ENCODE results near the gene TJP3. TPM values are rescaled to one million over a fixed set of nuclear protein-coding genes. Genes with fewer than 3 reads are reported as not detected.
A peak's percentile ranks its signal among the peaks of the same experiment; 100 is the strongest.

Gene TJP3
- total RNA-seq, 1 donor, result not detected

GRCh38 chr19:3697671-3698385, 10.4 kb upstream of the TJP3 start:
- no peak overlapping the region for H3K4me3 ChIP-seq (ENCODE audit: low read depth, low read length)
- no peak for TF ChIP-seq CTCF (IDR thresholded peaks at IDR 0.05; ENCODE audit: insufficient read depth, low read length)
- DNase-seq (ENCODE audit: low read depth), result no peak

GRCh38 chr19:3698386-3698950, 9.7 kb upstream of the TJP3 start:
- DNase-seq (ENCODE audit: low read depth), result peak; percentile 31
- peak overlapping the region; percentile 85 for H3K4me3 ChIP-seq (ENCODE audit: low read depth, low read length)

GRCh38 chr19:3698974-3699740, 9.0 kb upstream of the TJP3 start:
- peak overlapping the region; percentile 85 for H3K4me3 ChIP-seq (ENCODE audit: low read depth, low read length)
- TF ChIP-seq CTCF (IDR thresholded peaks at IDR 0.05; ENCODE audit: insufficient read depth, low read length), result no peak
- DNase-seq (ENCODE audit: low read depth), result peak; percentile 47

More at GRCh38 chr19:3698386-3698950, 9.7 kb upstream of the TJP3 start:
- TF ChIP-seq CTCF (IDR thresholded peaks at IDR 0.05; ENCODE audit: insufficient read depth, low read length), result no peak

- TF ChIP-seq CTCF (IDR thresholded peaks at IDR 0.05; ENCODE audit: insufficient read depth, low read length), result no peak
- no peak for DNase-seq (ENCODE audit: low read depth)
- H3K4me3 ChIP-seq (ENCODE audit: low read depth, low read length), result peak overlapping the region; percentile 85
Observed at GRCh38 chr19:3699741-3700241, 8.4 kb upstream of the TJP3 start.

- H3K4me3 ChIP-seq (ENCODE audit: low read depth, low read length), result peak within 1 kb of the TSS; percentile 85
- peak; percentile 74 for TF ChIP-seq CTCF (IDR thresholded peaks at IDR 0.05; ENCODE audit: insufficient read depth, low read length)
- peak; percentile 79 for DNase-seq (ENCODE audit: low read depth)
Observed at GRCh38 chr19:3700242-3701032, 7.7 kb upstream of the TJP3 start, which contains the start of gene PIP5K1C. PIP5K1C (minus strand) TSS chr19:3700468; CDS start chr19:3700390, 78 bp downstream.

- no peak for TF ChIP-seq CTCF (IDR thresholded peaks at IDR 0.05; ENCODE audit: insufficient read depth, low read length)
- no peak overlapping the region for H3K4me3 ChIP-seq (ENCODE audit: low read depth, low read length)
- no peak for DNase-seq (ENCODE audit: low read depth)
Observed at GRCh38 chr19:3701200-3701599, 7.0 kb upstream of the TJP3 start.
